ENCODE results near the gene ZFC3H1.

ZFC3H1 gene

GRCh38 chr12:71655495-71655894 is 8.2 kb downstream of the ZFC3H1 start:
- Histone ChIP-seq H3K4me1 (ENCODE audit: control insufficient read depth, insufficient read depth, low read length, poor library complexity, severe bottlenecking) (no peaks in the 10 kb centered on the region), H3K9me3 (ENCODE audit: control insufficient read depth, low read length) (no peaks in the 10 kb centered on the region), H3K36me3 (ENCODE audit: control insufficient read depth, insufficient read depth, low read length) (peaks cover 24% of the 10 kb centered on the region), H3K4me3 (ENCODE audit: insufficient read depth, low read depth, low read length, poor library complexity, severe bottlenecking) (no peak overlapping the region), H3K27me3 (replicated peaks; ENCODE audit: control insufficient read depth, insufficient read depth, low read length, poor library complexity, severe bottlenecking) (no peaks in the 10 kb centered on the region), H3K27ac (ENCODE audit: insufficient read depth, low read length, poor library complexity, severe bottlenecking) (no peak overlapping the region)
- no peak for DNase-seq

GRCh38 chr12:71654200-71654599 is 9.4 kb downstream of the ZFC3H1 start:
- peaks cover 13% of the 10 kb centered on the region for H3K36me3 ChIP-seq (ENCODE audit: control insufficient read depth, insufficient read depth, low read length)
- no peaks in the 10 kb centered on the region for H3K9me3 ChIP-seq (ENCODE audit: control insufficient read depth, low read length)
- no peaks in the 10 kb centered on the region for H3K4me1 ChIP-seq (ENCODE audit: control insufficient read depth, insufficient read depth, low read length, poor library complexity, severe bottlenecking)
- H3K27ac ChIP-seq (ENCODE audit: insufficient read depth, low read length, poor library complexity, severe bottlenecking): no peak overlapping the region
- H3K27me3 ChIP-seq (replicated peaks; ENCODE audit: control insufficient read depth, insufficient read depth, low read length, poor library complexity, severe bottlenecking): no peaks in the 10 kb centered on the region
- no peak for DNase-seq
- no peak overlapping the region for H3K4me3 ChIP-seq (ENCODE audit: insufficient read depth, low read depth, low read length, poor library complexity, severe bottlenecking)

GRCh38 chr12:71653137-71653536 is 10.5 kb downstream of the ZFC3H1 start:
- peaks cover 13% of the 10 kb centered on the region for H3K36me3 ChIP-seq (ENCODE audit: control insufficient read depth, insufficient read depth, low read length)

GRCh38 chr12:71652656-71653055 is 11.0 kb downstream of the ZFC3H1 start:
- Histone ChIP-seq H3K27ac (ENCODE audit: insufficient read depth, low read length, poor library complexity, severe bottlenecking) (no peak overlapping the region), H3K9me3 (ENCODE audit: control insufficient read depth, low read length) (no peaks in the 10 kb centered on the region), H3K27me3 (replicated peaks; ENCODE audit: control insufficient read depth, insufficient read depth, low read length, poor library complexity, severe bottlenecking) (no peaks in the 10 kb centered on the region), H3K36me3 (ENCODE audit: control insufficient read depth, insufficient read depth, low read length) (peaks cover 13% of the 10 kb centered on the region), H3K4me1 (ENCODE audit: control insufficient read depth, insufficient read depth, low read length, poor library complexity, severe bottlenecking) (no peaks in the 10 kb centered on the region), H3K4me3 (ENCODE audit: insufficient read depth, low read depth, low read length, poor library complexity, severe bottlenecking) (no peak overlapping the region)
- DNase-seq: no peak

More at GRCh38 chr12:71653137-71653536, 10.5 kb downstream of the ZFC3H1 start:
- Histone ChIP-seq H3K9me3 (ENCODE audit: control insufficient read depth, low read length) (no peaks in the 10 kb centered on the region), H3K27me3 (replicated peaks; ENCODE audit: control insufficient read depth, insufficient read depth, low read length, poor library complexity, severe bottlenecking) (no peaks in the 10 kb centered on the region), H3K4me1 (ENCODE audit: control insufficient read depth, insufficient read depth, low read length, poor library complexity, severe bottlenecking) (no peaks in the 10 kb centered on the region), H3K27ac (ENCODE audit: insufficient read depth, low read length, poor library complexity, severe bottlenecking) (no peak overlapping the region), H3K4me3 (ENCODE audit: insufficient read depth, low read depth, low read length, poor library complexity, severe bottlenecking) (no peak overlapping the region)
- no peak for DNase-seq

- Histone ChIP-seq H3K27ac (ENCODE audit: insufficient read depth, low read length, poor library complexity, severe bottlenecking) (no peak overlapping the region), H3K4me3 (ENCODE audit: insufficient read depth, low read depth, low read length, poor library complexity, severe bottlenecking) (no peak overlapping the region), H3K27me3 (replicated peaks; ENCODE audit: control insufficient read depth, insufficient read depth, low read length, poor library complexity, severe bottlenecking) (no peaks in the 10 kb centered on the region), H3K36me3 (ENCODE audit: control insufficient read depth, insufficient read depth, low read length) (peaks cover 39% of the 10 kb centered on the region), H3K9me3 (ENCODE audit: control insufficient read depth, low read length) (no peaks in the 10 kb centered on the region), H3K4me1 (ENCODE audit: control insufficient read depth, insufficient read depth, low read length, poor library complexity, severe bottlenecking) (no peaks in the 10 kb centered on the region)
- no peak for DNase-seq
Measured at GRCh38 chr12:71649401-71649800, 14.2 kb downstream of the ZFC3H1 start.

- peaks cover 47% of the 10 kb centered on the region for H3K36me3 ChIP-seq (ENCODE audit: control insufficient read depth, insufficient read depth, low read length)
Measured at GRCh38 chr12:71648537-71648936, 15.1 kb downstream of the ZFC3H1 start.

GRCh38 chr12:71646512-71646911 is 17.1 kb downstream of the ZFC3H1 start:
- Histone ChIP-seq H3K27me3 (replicated peaks; ENCODE audit: control insufficient read depth, insufficient read depth, low read length, poor library complexity, severe bottlenecking) (no peaks in the 10 kb centered on the region), H3K27ac (ENCODE audit: insufficient read depth, low read length, poor library complexity, severe bottlenecking) (no peak overlapping the region), H3K4me3 (ENCODE audit: insufficient read depth, low read depth, low read length, poor library complexity, severe bottlenecking) (no peak overlapping the region), H3K4me1 (ENCODE audit: control insufficient read depth, insufficient read depth, low read length, poor library complexity, severe bottlenecking) (no peaks in the 10 kb centered on the region), H3K36me3 (ENCODE audit: control insufficient read depth, insufficient read depth, low read length) (peaks cover 56% of the 10 kb centered on the region), H3K9me3 (ENCODE audit: control insufficient read depth, low read length) (no peaks in the 10 kb centered on the region)
- DNase-seq: no peak

More at GRCh38 chr12:71648537-71648936, 15.1 kb downstream of the ZFC3H1 start:
- no peaks in the 10 kb centered on the region for H3K27me3 ChIP-seq (replicated peaks; ENCODE audit: control insufficient read depth, insufficient read depth, low read length, poor library complexity, severe bottlenecking)
- H3K9me3 ChIP-seq (ENCODE audit: control insufficient read depth, low read length): no peaks in the 10 kb centered on the region
- no peak for DNase-seq
- no peak overlapping the region for H3K27ac ChIP-seq (ENCODE audit: insufficient read depth, low read length, poor library complexity, severe bottlenecking)
- no peaks in the 10 kb centered on the region for H3K4me1 ChIP-seq (ENCODE audit: control insufficient read depth, insufficient read depth, low read length, poor library complexity, severe bottlenecking)
- H3K4me3 ChIP-seq (ENCODE audit: insufficient read depth, low read depth, low read length, poor library complexity, severe bottlenecking): no peak overlapping the region

GRCh38 chr12:71645268-71645667 is 18.4 kb downstream of the ZFC3H1 start:
- Histone ChIP-seq H3K9me3 (ENCODE audit: control insufficient read depth, low read length) (no peaks in the 10 kb centered on the region), H3K4me3 (ENCODE audit: insufficient read depth, low read depth, low read length, poor library complexity, severe bottlenecking) (no peak overlapping the region), H3K4me1 (ENCODE audit: control insufficient read depth, insufficient read depth, low read length, poor library complexity, severe bottlenecking) (no peaks in the 10 kb centered on the region), H3K27ac (ENCODE audit: insufficient read depth, low read length, poor library complexity, severe bottlenecking) (no peak overlapping the region), H3K27me3 (replicated peaks; ENCODE audit: control insufficient read depth, insufficient read depth, low read length, poor library complexity, severe bottlenecking) (no peaks in the 10 kb centered on the region), H3K36me3 (ENCODE audit: control insufficient read depth, insufficient read depth, low read length) (peaks cover 62% of the 10 kb centered on the region)
- no peak for DNase-seq

GRCh38 chr12:71642264-71642663 is 21.4 kb downstream of the ZFC3H1 start:
- H3K27ac ChIP-seq (ENCODE audit: insufficient read depth, low read length, poor library complexity, severe bottlenecking): no peak overlapping the region
- no peaks in the 10 kb centered on the region for H3K9me3 ChIP-seq (ENCODE audit: control insufficient read depth, low read length)
- DNase-seq: no peak
- H3K36me3 ChIP-seq (ENCODE audit: control insufficient read depth, insufficient read depth, low read length): peaks cover 72% of the 10 kb centered on the region
- no peaks in the 10 kb centered on the region for H3K27me3 ChIP-seq (replicated peaks; ENCODE audit: control insufficient read depth, insufficient read depth, low read length, poor library complexity, severe bottlenecking)
- H3K4me3 ChIP-seq (ENCODE audit: insufficient read depth, low read depth, low read length, poor library complexity, severe bottlenecking): no peak overlapping the region
- H3K4me1 ChIP-seq (ENCODE audit: control insufficient read depth, insufficient read depth, low read length, poor library complexity, severe bottlenecking): no peaks in the 10 kb centered on the region

- DNase-seq: no peak
- Histone ChIP-seq H3K27me3 (replicated peaks; ENCODE audit: control insufficient read depth, insufficient read depth, low read length, poor library complexity, severe bottlenecking) (no peaks in the 10 kb centered on the region), H3K4me3 (ENCODE audit: insufficient read depth, low read depth, low read length, poor library complexity, severe bottlenecking) (no peak overlapping the region), H3K4me1 (ENCODE audit: control insufficient read depth, insufficient read depth, low read length, poor library complexity, severe bottlenecking) (no peaks in the 10 kb centered on the region), H3K36me3 (ENCODE audit: control insufficient read depth, insufficient read depth, low read length) (peaks cover 63% of the 10 kb centered on the region), H3K27ac (ENCODE audit: insufficient read depth, low read length, poor library complexity, severe bottlenecking) (no peak overlapping the region), H3K9me3 (ENCODE audit: control insufficient read depth, low read length) (no peaks in the 10 kb centered on the region)
Measured at GRCh38 chr12:71641390-71641789, 22.3 kb downstream of the ZFC3H1 start.

GRCh38 chr12:71640316-71640715 is 23.3 kb downstream of the ZFC3H1 start:
- Histone ChIP-seq H3K27me3 (replicated peaks; ENCODE audit: control insufficient read depth, insufficient read depth, low read length, poor library complexity, severe bottlenecking) (no peaks in the 10 kb centered on the region), H3K36me3 (ENCODE audit: control insufficient read depth, insufficient read depth, low read length) (peaks cover 60% of the 10 kb centered on the region), H3K4me3 (ENCODE audit: insufficient read depth, low read depth, low read length, poor library complexity, severe bottlenecking) (no peak overlapping the region), H3K27ac (ENCODE audit: insufficient read depth, low read length, poor library complexity, severe bottlenecking) (peak overlapping the region; percentile 7), H3K4me1 (ENCODE audit: control insufficient read depth, insufficient read depth, low read length, poor library complexity, severe bottlenecking) (no peaks in the 10 kb centered on the region), H3K9me3 (ENCODE audit: control insufficient read depth, low read length) (no peaks in the 10 kb centered on the region)
- no peak for DNase-seq
